ENCODE results near the gene PKP3.
A peak's percentile ranks its signal among the peaks of the same experiment; 100 is the strongest.
"Not testable (repeated sequence)": the region's sequence is repeated elsewhere in the genome, so short reads cannot be mapped to it uniquely, and the experiment has no call there.

Gene PKP3, protein sequence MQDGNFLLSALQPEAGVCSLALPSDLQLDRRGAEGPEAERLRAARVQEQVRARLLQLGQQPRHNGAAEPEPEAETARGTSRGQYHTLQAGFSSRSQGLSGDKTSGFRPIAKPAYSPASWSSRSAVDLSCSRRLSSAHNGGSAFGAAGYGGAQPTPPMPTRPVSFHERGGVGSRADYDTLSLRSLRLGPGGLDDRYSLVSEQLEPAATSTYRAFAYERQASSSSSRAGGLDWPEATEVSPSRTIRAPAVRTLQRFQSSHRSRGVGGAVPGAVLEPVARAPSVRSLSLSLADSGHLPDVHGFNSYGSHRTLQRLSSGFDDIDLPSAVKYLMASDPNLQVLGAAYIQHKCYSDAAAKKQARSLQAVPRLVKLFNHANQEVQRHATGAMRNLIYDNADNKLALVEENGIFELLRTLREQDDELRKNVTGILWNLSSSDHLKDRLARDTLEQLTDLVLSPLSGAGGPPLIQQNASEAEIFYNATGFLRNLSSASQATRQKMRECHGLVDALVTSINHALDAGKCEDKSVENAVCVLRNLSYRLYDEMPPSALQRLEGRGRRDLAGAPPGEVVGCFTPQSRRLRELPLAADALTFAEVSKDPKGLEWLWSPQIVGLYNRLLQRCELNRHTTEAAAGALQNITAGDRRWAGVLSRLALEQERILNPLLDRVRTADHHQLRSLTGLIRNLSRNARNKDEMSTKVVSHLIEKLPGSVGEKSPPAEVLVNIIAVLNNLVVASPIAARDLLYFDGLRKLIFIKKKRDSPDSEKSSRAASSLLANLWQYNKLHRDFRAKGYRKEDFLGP

DNA sequence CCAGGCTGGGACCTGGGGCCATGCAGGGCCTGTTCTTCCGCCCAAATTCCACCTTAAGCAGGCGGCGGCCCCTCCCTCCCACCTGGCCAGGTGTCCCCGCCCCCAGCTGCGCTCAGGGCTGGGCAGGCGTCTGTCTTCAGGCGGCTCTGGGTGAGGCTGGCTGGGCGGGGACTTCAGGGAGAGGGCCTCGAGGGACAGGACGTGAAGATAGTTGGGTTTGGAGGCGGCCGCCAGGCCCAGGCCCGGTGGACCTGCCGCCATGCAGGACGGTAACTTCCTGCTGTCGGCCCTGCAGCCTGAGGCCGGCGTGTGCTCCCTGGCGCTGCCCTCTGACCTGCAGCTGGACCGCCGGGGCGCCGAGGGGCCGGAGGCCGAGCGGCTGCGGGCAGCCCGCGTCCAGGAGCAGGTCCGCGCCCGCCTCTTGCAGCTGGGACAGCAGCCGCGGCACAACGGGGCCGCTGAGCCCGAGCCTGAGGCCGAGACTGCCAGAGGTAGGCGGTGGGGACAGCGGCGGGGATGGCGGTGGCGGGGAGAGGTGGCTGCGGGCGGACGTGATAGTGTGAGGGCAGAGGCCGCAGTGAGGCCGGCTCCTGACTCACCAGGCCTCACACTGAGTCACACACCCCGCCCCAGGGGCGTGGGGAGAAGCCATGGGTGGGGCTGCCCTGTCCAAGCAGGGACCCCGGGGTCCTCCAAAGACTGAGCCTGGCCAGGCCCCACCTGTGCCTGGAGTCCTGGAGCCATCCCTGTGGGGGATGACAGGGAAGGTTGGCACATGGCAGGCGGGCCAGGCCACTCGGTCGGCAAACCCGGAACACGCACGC lies at the start of gene PKP3:
Gene PKP3, plus strand, starts transcription at position 176 of the 824 bp plus-strand sequence. Its CDS starts 84 bp downstream, at position 260.
- peak; percentile 37 for DNase-seq (ENCODE audit: low spot score)

DNA sequence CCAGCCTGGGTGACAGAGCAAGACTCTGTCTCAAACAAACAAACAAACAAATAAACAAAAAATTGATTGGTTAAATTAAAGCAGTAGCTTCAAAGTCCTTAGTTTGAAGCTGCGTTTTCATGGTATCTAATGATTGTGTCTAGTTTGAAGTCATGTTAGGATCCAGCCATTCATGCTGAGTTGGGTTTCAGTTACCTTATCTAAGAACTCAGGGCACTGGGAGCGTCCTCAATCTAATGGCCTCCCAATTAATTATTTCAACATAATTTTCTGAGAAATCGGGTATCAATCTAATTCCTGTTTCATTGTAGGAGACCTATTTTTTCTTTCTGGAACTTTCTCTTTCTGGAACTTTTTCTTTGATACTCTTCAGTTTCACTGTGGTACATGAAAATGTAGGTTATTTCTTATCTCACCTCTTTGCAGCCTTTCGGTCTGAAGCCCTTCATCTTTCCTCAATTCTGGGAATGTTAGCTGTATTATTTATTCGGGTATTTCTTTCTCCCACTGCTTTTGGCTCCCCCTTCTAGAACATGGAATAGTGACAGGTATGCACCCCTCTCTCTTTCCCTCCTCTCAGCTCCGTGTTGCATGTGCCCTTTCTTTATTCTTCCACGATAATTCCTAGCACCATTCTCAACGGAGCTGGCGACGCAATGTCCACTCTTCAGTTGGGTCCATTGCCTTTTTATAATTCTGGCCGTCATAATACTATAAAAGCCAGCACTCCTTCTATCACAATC lies 49.0 kb upstream of the PKP3 start:
- DNase-seq (ENCODE audit: low spot score) = no peak

DNA sequence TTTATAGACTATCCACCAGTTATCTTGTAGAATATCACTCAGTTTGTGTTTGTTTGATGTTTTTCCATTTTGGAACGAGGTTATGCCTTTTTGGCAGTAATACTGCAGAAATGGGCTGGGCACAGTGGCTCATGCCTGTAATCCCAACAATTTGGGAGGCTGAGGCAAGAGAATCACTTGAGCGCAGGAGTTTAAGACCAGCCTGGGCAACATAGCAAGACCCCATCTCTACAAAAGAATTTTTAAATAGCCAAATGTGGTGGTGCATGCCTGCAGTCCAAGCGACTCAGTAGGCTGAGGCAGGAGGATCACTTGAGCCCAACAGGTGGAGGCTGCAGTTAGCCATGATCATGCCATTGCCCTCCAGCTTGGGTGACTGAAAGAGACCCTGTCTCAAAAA lies 47.5 kb upstream of the PKP3 start:
- DNase-seq (ENCODE audit: low spot score) = no peak

DNA sequence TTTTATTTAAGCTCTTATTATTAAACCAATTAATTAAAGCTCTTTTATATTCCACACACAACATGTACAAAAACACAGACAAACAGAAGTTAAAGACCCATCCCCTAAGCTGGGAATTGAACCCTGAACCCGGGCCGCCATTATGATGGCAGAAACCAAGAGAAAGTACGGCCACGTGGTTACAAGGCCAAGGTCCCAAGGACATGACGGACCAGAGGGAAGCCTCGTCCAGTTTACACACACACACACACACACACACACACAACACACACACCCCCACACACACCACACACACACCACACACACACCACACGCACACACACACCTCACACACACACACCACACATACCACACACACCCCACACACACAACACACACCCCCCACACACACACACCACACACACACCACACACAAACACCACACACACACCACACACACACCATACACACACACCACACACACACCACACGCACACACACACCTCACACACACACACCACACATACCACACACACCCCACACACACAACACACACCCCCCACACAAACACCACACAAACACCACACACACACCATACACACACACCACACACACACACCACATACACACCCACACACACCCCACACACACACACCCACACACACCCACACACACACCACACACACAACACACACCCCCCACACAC lies 44.6 kb upstream of the PKP3 start:
- DNase-seq (ENCODE audit: low spot score) = not testable (repeated sequence)

DNA sequence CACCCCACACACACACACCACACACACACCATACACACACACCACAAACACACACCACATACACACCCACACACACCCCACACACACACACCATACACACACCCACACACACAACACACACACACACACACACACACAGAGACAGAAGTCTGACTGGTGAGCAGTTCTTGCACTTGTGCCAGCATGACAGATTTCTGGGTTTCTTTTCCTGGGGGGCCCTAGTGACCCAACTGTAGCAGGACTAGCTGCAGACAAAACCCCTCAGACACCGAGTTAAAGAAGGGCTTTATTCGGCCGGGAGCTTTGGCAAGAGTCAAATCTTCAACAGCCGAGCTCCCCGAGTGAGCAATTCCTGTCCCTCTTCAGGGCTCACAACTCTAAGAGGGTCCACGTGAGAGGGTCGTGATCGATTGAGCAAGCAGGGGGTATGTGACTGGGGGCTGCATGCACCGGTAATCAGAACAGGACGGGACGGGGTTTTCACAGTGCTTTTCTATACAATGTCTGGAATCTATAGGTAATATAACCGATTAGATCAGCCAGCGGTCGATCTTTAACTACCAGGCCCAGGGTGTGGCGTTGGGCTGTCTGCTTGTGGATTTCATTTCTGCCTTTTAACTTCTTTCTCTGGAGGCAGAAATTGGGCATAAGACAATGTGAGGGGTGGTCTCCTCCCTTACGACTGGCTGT lies 43.8 kb upstream of the PKP3 start:
- DNase-seq (ENCODE audit: low spot score) = not testable (repeated sequence)

DNA sequence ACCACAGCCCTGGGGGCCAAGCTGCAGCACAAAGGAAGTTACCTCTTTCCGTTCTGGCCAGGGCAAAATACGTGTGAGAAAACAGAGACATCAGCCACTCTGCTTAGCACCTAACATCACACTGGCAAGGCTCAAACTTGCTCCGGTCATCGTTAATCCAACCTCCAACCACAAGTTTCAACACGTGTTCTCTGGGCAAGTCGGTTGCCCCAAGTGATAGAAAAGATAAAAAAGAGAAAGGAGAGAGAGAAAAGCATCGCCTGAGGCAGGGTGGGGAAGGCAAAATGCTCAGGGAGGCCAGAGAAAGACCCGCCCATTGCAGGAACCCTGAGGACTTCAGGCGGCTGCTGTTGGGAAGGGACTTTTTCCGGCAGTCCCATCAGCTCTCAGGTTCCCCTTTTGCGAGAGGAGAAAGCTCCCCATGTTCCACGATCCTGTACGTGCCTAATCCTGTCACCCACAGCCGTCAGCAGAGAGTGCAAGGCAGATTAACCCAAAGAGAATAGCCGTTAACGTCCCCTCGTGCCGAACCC lies 43.2 kb upstream of the PKP3 start:
- no peak for DNase-seq (ENCODE audit: low spot score)

DNA sequence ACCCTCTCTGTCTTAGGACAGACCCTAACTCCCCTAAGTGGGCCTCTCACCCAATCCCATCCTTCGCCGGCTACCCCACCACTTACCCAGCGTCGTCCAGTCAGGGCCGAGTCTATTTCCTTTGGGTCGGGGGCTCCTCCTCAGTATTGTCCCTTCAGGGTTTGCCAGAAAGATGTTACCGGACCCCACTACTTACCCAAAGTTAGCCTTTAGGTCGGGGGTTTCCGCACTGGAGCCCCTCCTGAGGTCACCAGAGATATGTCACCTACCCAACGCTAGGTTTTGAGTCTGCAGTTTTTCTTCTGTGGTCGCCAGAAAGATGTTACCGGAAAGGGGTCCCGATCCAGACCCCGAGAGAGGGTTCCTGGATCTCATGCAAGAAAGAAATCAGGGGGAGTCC lies 42.6 kb upstream of the PKP3 start:
- no peak for DNase-seq (ENCODE audit: low spot score)

DNA sequence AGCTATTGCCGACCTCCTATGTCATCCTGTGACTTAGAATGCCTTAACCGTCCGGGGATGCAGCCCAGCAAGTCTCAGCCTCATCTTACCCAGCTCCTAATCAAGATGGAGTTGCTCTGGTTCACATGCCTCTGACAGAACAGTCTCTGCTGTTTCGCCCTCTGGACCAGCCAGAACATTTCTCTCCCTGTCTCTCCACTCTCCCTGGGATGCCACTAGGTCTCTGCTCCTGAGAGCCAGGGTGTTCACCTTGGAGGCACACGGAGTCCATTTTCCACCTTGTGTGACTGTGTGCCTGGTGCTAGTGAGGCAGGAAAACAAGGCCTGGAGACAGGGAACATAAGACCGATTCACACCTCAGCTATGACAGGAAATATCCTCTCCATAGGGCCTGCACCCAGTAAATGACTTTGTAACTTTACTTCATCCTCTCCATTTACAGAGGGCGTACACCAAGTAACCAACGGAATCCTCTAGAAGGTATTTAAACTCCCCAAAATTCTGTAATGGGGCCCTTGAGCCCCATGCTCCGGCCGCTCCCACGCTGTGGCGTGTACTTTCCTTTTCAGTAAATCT lies 41.5 kb upstream of the PKP3 start:
- no peak for DNase-seq (ENCODE audit: low spot score)

DNA sequence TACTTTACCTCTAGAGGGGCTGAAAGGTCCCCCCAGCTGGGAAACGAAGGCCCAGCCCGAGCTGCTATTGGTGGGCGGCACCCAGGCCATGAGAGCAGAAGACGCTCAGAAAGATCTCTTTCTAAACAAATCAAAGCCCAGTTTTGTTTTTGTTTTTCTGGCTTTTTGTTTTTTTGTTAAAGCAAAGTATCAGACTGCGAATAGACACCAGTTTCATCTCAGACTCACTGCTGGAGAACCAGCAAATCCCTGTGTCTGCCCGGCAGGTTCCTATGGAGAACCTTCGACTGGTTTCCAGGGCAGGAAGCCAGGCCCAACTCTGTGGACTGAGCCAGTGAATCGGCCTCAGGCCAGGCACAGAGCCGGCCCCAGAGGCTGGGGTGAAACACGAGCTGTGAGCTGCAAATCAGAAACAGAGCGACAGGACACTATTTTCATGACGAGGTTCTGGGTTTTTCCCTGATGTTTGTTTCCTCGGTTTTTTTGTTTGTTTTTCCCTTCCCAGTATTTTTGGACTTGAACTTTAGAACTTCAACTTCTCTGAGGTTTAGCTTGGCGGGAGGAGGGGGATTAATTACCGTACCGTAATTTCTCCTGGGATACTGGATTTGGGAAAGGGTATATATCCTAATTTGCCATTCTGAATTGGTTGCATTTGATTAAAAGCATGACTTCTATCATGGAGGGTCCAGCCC lies 40.7 kb upstream of the PKP3 start:
- peak; percentile 89 for DNase-seq (ENCODE audit: low spot score)

DNA sequence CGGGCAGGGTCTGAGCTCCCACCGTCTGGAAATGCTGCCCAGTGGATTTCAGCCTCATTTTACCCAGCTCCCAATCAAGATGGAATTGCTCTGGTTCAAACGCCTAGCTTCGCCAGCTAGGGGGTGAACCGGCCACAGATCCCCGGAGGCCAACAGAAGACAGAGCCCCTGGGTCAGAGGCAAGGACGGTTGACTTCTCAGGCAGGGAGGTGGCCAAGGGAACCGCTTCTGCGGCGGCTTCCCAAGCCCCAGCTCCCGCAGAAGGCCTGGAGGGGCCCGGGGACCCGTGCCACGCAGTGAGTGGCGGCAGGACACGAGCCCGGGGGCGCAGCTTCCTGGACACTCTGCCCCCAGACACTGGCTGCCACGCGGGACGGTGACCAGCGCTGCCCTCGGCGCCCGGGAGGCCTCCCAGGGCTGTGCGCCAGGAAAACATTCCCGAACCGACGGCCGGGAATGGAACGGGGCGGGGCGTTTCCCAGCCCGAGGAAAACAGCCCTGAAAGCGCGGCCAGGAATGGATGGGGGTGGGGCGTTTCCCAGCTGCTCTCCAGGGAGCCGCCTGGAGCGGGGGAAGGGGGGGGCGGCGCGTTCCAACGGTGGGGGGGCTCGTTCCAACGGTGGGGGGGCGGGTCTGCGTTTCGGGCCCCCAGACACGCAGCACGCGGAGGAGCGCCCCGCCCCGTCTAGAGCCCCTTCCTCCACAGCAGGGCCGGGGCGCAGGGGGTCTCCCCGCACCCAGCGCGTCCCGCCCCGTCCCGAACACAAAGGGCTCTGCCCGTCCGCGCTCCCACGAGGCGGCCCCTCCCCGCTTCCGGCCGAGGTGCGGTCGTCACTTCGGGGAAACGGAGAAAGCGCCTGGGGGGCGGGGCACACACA lies 38.2 kb upstream of the PKP3 start:
- peak; percentile 96 for DNase-seq (ENCODE audit: low spot score)

DNA sequence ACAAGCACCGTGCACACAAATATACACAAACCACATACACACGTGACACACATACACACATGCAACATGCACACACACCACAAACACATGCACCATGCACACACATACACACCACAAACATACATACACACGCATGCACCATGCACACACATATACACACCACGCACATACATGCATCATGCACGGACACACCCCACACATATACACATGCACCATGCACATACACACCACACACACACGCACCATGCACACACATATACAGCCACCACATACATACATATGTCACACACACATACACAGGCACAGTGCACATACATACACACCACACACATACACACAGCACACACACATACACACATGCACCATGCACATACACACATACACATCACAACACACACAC lies 37.4 kb upstream of the PKP3 start:
- DNase-seq (ENCODE audit: low spot score) = no peak

DNA sequence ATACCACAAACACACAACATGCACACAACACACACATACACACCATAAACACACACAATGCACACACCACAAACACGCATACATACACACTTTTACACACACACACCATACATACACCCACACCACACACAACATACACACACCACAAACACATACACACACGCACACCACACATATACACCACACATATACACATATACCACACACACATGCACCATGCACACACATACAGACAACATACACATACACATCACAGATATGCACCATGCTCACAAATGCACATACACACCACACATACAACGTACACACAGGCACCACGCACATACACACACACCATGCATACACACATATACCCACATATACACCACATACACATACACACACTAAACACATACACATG lies 36.4 kb upstream of the PKP3 start:
- no peak for DNase-seq (ENCODE audit: low spot score)

DNA sequence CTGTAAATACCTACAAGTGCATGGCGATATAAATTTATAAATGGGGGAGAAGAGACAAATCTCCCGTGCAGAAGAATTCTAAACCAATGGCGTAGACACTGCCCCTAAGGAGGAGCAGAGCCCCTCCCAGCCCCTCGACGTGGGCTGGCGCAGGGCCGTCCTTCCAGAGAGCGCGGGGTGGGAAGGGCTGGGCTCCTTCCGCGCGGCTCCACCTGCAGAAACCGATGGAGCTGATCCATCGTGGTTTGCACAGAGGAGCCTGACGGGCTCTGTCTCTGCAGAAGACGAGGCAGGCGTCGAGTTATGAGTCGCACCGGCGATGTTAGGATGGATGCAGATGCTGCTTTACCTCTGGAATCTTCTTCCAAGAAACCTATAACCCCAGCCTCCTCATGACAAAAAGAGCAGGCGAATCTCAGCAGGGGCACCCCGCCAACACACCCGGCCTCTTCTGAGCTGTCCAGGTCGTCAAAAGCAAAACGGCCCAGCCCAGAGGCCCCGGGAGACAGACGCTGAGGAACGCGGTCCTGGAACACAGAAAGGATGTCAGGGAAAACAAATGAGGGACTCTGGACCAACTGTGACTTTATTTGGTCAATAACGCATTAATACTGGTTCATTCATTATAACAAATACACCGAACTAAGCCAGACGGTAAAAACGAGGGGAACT lies 35.7 kb upstream of the PKP3 start:
- DNase-seq (ENCODE audit: low spot score) = no peak

DNA sequence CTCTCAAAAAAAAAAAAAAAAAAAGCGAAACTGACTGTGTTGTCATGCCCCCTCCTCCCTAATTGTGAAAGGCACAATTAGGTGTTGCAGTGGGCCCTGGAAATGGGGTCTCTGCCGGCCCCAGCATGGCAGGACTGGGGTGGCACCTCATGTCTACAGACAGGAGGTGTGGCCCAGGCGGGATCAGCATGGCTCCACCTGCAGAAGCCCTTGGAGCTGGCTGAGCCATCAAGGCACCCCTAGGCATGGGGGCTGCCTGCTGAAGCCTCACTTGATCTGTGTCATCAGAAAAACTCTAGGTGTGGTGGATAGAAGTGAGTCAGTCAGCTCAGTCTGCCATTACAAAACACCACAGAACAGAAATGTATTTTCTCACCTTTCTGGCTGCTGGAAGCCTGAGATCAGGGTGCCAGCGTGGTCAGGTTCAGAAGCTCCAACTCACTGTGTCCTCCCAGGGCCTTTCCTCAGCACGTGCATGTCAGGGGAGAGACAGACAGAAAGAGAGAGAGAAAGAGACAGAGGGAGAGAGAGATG lies 34.8 kb upstream of the PKP3 start:
- no peak for DNase-seq (ENCODE audit: low spot score)

DNA sequence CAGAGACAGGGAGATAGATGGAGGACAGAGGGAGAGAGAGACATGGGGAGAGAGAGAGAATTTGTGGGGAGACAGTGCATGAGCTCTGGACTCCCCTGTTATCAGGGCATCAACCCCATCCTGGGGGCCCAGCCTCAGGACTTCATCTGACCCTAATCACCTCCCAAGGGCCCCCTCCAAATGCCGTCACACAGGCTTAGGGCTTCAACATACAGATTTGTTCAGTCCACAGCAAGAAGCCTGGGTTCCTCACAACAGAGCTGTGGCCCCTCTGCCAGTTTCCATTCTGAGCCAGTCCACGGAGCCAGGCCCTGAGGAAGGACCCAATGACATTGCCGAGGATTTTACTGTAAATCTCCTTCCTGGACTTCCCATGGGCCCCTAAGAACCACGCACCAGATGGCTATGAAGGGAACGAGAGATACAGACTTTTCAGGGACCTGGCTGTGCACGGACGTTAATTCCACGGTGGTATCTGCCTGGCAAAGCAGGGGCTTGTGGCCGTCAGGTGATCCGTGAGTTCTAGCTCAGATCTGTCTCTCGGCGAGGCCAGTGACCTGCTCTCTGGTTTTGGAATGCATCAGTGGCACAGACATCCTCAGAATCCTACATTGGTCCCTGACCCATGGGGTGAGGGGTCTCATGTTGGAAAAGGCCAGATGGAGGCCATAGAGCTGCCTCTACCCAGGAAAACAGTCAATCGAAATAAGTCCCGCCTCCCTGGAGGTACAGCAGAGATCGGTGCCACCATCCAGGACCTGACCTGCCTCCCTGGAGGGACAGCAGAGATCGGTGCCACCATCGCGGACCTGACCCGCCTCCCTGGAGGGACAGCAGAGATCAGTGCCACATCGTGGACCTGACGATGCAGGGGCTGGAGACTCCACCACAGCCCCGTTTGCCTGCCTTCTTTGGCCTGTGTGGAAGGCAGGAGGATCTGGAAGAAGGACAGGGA lies 33.4 kb upstream of the PKP3 start:
- DNase-seq (ENCODE audit: low spot score) = no peak

All from GM03348 (cell line).